GM06990 (cell line): ENCODE data around the gene AADAT.

Experiments used
- DNase-seq: peaks from one replicate; pipeline ENCODE4 v3.0.0-alpha.2; 2011; ENCODE audit not compliant: insufficient read length; ENCODE audit errors: extremely low read depth
- H3K27me3 ChIP-seq: replicated peaks from 2 replicates; pipeline ENCODE4 v1.6.0; 2011; ENCODE audit warnings: low read length; ENCODE audit not compliant: control insufficient read depth, insufficient read depth
- H3K36me3 ChIP-seq: 2 replicates; pipeline ENCODE4 v1.5.1; 2011; ENCODE audit warnings: low read length; ENCODE audit not compliant: control insufficient read depth, insufficient read depth
- H3K4me3 ChIP-seq: replicated peaks from 2 replicates; pipeline ENCODE4 v1.5.1; 2011; ENCODE audit warnings: low read depth, mild to moderate bottlenecking, control low read depth, low read length
- TF ChIP-seq, protein P1 (sequence below): IDR thresholded peaks from 2 replicates; pipeline ENCODE4 v1.5.1; 2011; ENCODE audit warnings: low read length, control low read depth, mild to moderate bottlenecking, inconsistent platforms; ENCODE audit not compliant: insufficient read depth, poor library complexity, severe bottlenecking

Gene AADAT

GRCh38 chr4:170011921-170012628, 77.7 kb downstream of the AADAT start:
- Histone ChIP-seq H3K36me3 (no peaks in the 10 kb centered on the region), H3K4me3 (no peak overlapping the region), H3K27me3 (no peaks in the 10 kb centered on the region)
- TF ChIP-seq, protein P1, sequence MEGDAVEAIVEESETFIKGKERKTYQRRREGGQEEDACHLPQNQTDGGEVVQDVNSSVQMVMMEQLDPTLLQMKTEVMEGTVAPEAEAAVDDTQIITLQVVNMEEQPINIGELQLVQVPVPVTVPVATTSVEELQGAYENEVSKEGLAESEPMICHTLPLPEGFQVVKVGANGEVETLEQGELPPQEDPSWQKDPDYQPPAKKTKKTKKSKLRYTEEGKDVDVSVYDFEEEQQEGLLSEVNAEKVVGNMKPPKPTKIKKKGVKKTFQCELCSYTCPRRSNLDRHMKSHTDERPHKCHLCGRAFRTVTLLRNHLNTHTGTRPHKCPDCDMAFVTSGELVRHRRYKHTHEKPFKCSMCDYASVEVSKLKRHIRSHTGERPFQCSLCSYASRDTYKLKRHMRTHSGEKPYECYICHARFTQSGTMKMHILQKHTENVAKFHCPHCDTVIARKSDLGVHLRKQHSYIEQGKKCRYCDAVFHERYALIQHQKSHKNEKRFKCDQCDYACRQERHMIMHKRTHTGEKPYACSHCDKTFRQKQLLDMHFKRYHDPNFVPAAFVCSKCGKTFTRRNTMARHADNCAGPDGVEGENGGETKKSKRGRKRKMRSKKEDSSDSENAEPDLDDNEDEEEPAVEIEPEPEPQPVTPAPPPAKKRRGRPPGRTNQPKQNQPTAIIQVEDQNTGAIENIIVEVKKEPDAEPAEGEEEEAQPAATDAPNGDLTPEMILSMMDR = no peak
- no peak for DNase-seq
